ENCODE measurements around the gene FBXL2. TPM values are rescaled to one million over a fixed set of nuclear protein-coding genes. Genes with fewer than 3 reads are reported as not detected.

The FBXL2 gene
- total RNA-seq (not detected), polyA plus RNA-seq (under 1 TPM in 1 of 4 donors, not detected in 3; 0.05 TPM)

- H3K9me3 ChIP-seq (ENCODE audit: control insufficient read depth in 2 of 2, low read length in 2 of 2): no peaks in the 10 kb centered on the region
- ATAC-seq (ENCODE audit: low read depth in 2 of 2) (peak in 1 of 2 donors; percentile 25), DNase-seq (peak in 1 of 3 donors; percentile 1)
- Mint-ChIP-seq H3K27ac (no peak within 1 kb of the TSS), H3K36me3 (no peaks in the 10 kb centered on the region), H3K27me3 (peaks cover 50% of the 10 kb centered on the region), H3K9me3 (peaks cover 0 to 5% (median 2%) of the 10 kb centered on the region in 7 donors), H3K4me1 (peaks cover 0 to 10% (median 5%) of the 10 kb centered on the region in 4 donors), H3K4me3 (peak within 1 kb of the TSS in 3 of 4 donors; percentile 39 to 71 (median 42))
- H3K4me3 ChIP-seq (ENCODE audit: low read depth, low read length): no peak within 1 kb of the TSS
- peaks cover 11% of the 10 kb centered on the region for H3K27me3 ChIP-seq (ENCODE audit: control insufficient read depth, insufficient read depth, low read length)
- H3K4me1 ChIP-seq (ENCODE audit: control insufficient read depth, insufficient read depth, low read length, poor library complexity, severe bottlenecking): peaks cover 9% of the 10 kb centered on the region
- H3K36me3 ChIP-seq (ENCODE audit: control insufficient read depth, insufficient read depth, low read length): no peaks in the 10 kb centered on the region
- H3K27ac ChIP-seq (ENCODE audit: insufficient read depth, low read length, poor library complexity, severe bottlenecking): no peak within 1 kb of the TSS
Measured at GRCh38 chr3:33277193-33277882, at the start of gene FBXL2. TSS of gene FBXL2 (plus strand) at chr3:33277442. CDS start at chr3:33277513, 71 bp downstream.

- Mint-ChIP-seq H3K4me1 (no peaks in the 10 kb centered on the region), H3K4me3 (no peak overlapping the region), H3K9me3 (peaks cover 0 to 4% (median 0%) of the 10 kb centered on the region in 7 donors), H3K36me3 (no peaks in the 10 kb centered on the region), H3K27me3 (peaks cover 32% of the 10 kb centered on the region), H3K27ac (no peak overlapping the region)
- Histone ChIP-seq H3K4me1 (ENCODE audit: control insufficient read depth, insufficient read depth, low read length, poor library complexity, severe bottlenecking) (no peaks in the 10 kb centered on the region), H3K4me3 (ENCODE audit: low read depth, low read length) (no peak overlapping the region), H3K27me3 (ENCODE audit: control insufficient read depth, insufficient read depth, low read length) (peaks cover 14% of the 10 kb centered on the region), H3K36me3 (ENCODE audit: control insufficient read depth, insufficient read depth, low read length) (no peaks in the 10 kb centered on the region), H3K9me3 (ENCODE audit: control insufficient read depth in 2 of 2, low read length in 2 of 2) (no peaks in the 10 kb centered on the region), H3K27ac (ENCODE audit: insufficient read depth, low read length, poor library complexity, severe bottlenecking) (no peak overlapping the region)
- DNase-seq (no peak), ATAC-seq (ENCODE audit: low read depth in 2 of 2) (no peak)
Measured at GRCh38 chr3:33229066-33229465, 48.2 kb upstream of the FBXL2 start.

GRCh38 chr3:33229947-33230346 is 47.3 kb upstream of the FBXL2 start:
- no peak overlapping the region for H3K4me3 ChIP-seq (ENCODE audit: low read depth, low read length)
- no peak for ATAC-seq (ENCODE audit: low read depth in 2 of 2)
- no peaks in the 10 kb centered on the region for H3K36me3 ChIP-seq (ENCODE audit: control insufficient read depth, insufficient read depth, low read length)
- no peaks in the 10 kb centered on the region for H3K36me3 Mint-ChIP-seq
- H3K27me3 ChIP-seq (ENCODE audit: control insufficient read depth, insufficient read depth, low read length): peaks cover 14% of the 10 kb centered on the region
- no peaks in the 10 kb centered on the region for H3K4me1 Mint-ChIP-seq
- peaks cover 0 to 4% (median 0%) of the 10 kb centered on the region in 7 donors for H3K9me3 Mint-ChIP-seq
- H3K4me1 ChIP-seq (ENCODE audit: control insufficient read depth, insufficient read depth, low read length, poor library complexity, severe bottlenecking): no peaks in the 10 kb centered on the region
- H3K27ac Mint-ChIP-seq: no peak overlapping the region
- H3K4me3 Mint-ChIP-seq: no peak overlapping the region
- H3K27ac ChIP-seq (ENCODE audit: insufficient read depth, low read length, poor library complexity, severe bottlenecking): no peak overlapping the region
- DNase-seq: no peak
- peaks cover 29% of the 10 kb centered on the region for H3K27me3 Mint-ChIP-seq
- no peaks in the 10 kb centered on the region for H3K9me3 ChIP-seq (ENCODE audit: control insufficient read depth in 2 of 2, low read length in 2 of 2)

- no peaks in the 10 kb centered on the region for H3K36me3 Mint-ChIP-seq
- Histone ChIP-seq H3K27me3 (ENCODE audit: control insufficient read depth, insufficient read depth, low read length) (peaks cover 10% of the 10 kb centered on the region), H3K27ac (ENCODE audit: insufficient read depth, low read length, poor library complexity, severe bottlenecking) (no peak overlapping the region), H3K4me3 (ENCODE audit: low read depth, low read length) (no peak overlapping the region), H3K36me3 (ENCODE audit: control insufficient read depth, insufficient read depth, low read length) (no peaks in the 10 kb centered on the region), H3K9me3 (ENCODE audit: control insufficient read depth in 2 of 2, low read length in 2 of 2) (no peaks in the 10 kb centered on the region), H3K4me1 (ENCODE audit: control insufficient read depth, insufficient read depth, low read length, poor library complexity, severe bottlenecking) (no peaks in the 10 kb centered on the region)
- no peak overlapping the region for H3K27ac Mint-ChIP-seq
- H3K4me1 Mint-ChIP-seq: no peaks in the 10 kb centered on the region
- no peak for ATAC-seq (ENCODE audit: low read depth in 2 of 2)
- peaks cover 0 to 4% (median 0%) of the 10 kb centered on the region in 7 donors for H3K9me3 Mint-ChIP-seq
- H3K27me3 Mint-ChIP-seq: peaks cover 40% of the 10 kb centered on the region
- DNase-seq: no peak
- H3K4me3 Mint-ChIP-seq: no peak overlapping the region
Measured at GRCh38 chr3:33231756-33232465, 45.3 kb upstream of the FBXL2 start.

- no peak overlapping the region for H3K27ac ChIP-seq (ENCODE audit: insufficient read depth, low read length, poor library complexity, severe bottlenecking)
- H3K9me3 Mint-ChIP-seq: peaks cover 0 to 2% (median 0%) of the 10 kb centered on the region in 7 donors
- H3K27me3 ChIP-seq (ENCODE audit: control insufficient read depth, insufficient read depth, low read length): peaks cover 4% of the 10 kb centered on the region
- no peak for DNase-seq
- no peaks in the 10 kb centered on the region for H3K9me3 ChIP-seq (ENCODE audit: control insufficient read depth in 2 of 2, low read length in 2 of 2)
- peaks cover 52% of the 10 kb centered on the region for H3K27me3 Mint-ChIP-seq
- H3K27ac Mint-ChIP-seq: no peak overlapping the region
- no peaks in the 10 kb centered on the region for H3K36me3 Mint-ChIP-seq
- no peak for ATAC-seq (ENCODE audit: low read depth in 2 of 2)
- H3K36me3 ChIP-seq (ENCODE audit: control insufficient read depth, insufficient read depth, low read length): no peaks in the 10 kb centered on the region
- H3K4me3 ChIP-seq (ENCODE audit: low read depth, low read length): no peak overlapping the region
- no peaks in the 10 kb centered on the region for H3K4me1 Mint-ChIP-seq
- H3K4me3 Mint-ChIP-seq: no peak overlapping the region
- no peaks in the 10 kb centered on the region for H3K4me1 ChIP-seq (ENCODE audit: control insufficient read depth, insufficient read depth, low read length, poor library complexity, severe bottlenecking)
Measured at GRCh38 chr3:33233884-33234283, 43.4 kb upstream of the FBXL2 start.

GRCh38 chr3:33236005-33236404 is 41.2 kb upstream of the FBXL2 start:
- Mint-ChIP-seq H3K27ac (no peak overlapping the region), H3K4me1 (no peaks in the 10 kb centered on the region), H3K36me3 (no peaks in the 10 kb centered on the region), H3K9me3 (peaks cover 0 to 4% (median 1%) of the 10 kb centered on the region in 7 donors), H3K27me3 (peaks cover 50% of the 10 kb centered on the region), H3K4me3 (no peak overlapping the region)
- H3K27ac ChIP-seq (ENCODE audit: insufficient read depth, low read length, poor library complexity, severe bottlenecking): no peak overlapping the region
- H3K36me3 ChIP-seq (ENCODE audit: control insufficient read depth, insufficient read depth, low read length): no peaks in the 10 kb centered on the region
- no peaks in the 10 kb centered on the region for H3K9me3 ChIP-seq (ENCODE audit: control insufficient read depth in 2 of 2, low read length in 2 of 2)
- no peak overlapping the region for H3K4me3 ChIP-seq (ENCODE audit: low read depth, low read length)
- no peaks in the 10 kb centered on the region for H3K4me1 ChIP-seq (ENCODE audit: control insufficient read depth, insufficient read depth, low read length, poor library complexity, severe bottlenecking)
- no peak for ATAC-seq (ENCODE audit: low read depth in 2 of 2)
- H3K27me3 ChIP-seq (ENCODE audit: control insufficient read depth, insufficient read depth, low read length): peaks cover 16% of the 10 kb centered on the region
- DNase-seq: no peak

- DNase-seq (no peak), ATAC-seq (ENCODE audit: low read depth in 2 of 2) (no peak)
- Mint-ChIP-seq H3K9me3 (peaks cover 0 to 5% (median 1%) of the 10 kb centered on the region in 7 donors), H3K4me3 (peak overlapping the region in 1 of 4 donors; percentile 7), H3K27me3 (peaks cover 58% of the 10 kb centered on the region), H3K27ac (no peak overlapping the region), H3K36me3 (no peaks in the 10 kb centered on the region), H3K4me1 (no peaks in the 10 kb centered on the region)
- no peaks in the 10 kb centered on the region for H3K9me3 ChIP-seq (ENCODE audit: control insufficient read depth in 2 of 2, low read length in 2 of 2)
- no peaks in the 10 kb centered on the region for H3K4me1 ChIP-seq (ENCODE audit: control insufficient read depth, insufficient read depth, low read length, poor library complexity, severe bottlenecking)
- H3K36me3 ChIP-seq (ENCODE audit: control insufficient read depth, insufficient read depth, low read length): no peaks in the 10 kb centered on the region
- no peak overlapping the region for H3K4me3 ChIP-seq (ENCODE audit: low read depth, low read length)
- H3K27ac ChIP-seq (ENCODE audit: insufficient read depth, low read length, poor library complexity, severe bottlenecking): no peak overlapping the region
- H3K27me3 ChIP-seq (ENCODE audit: control insufficient read depth, insufficient read depth, low read length): peaks cover 19% of the 10 kb centered on the region
Measured at GRCh38 chr3:33237439-33237838, 39.8 kb upstream of the FBXL2 start.
